Nucleus accumbens (tissue), 56 donors: ENCODE results near the gene RUNDC1.
"Not testable (repeated sequence)": the region's sequence is repeated elsewhere in the genome, so short reads cannot be mapped to it uniquely, and the experiment has no call there.

ENCODE experiments used
- DNase-seq, 56 donors: peaks; one replicate each; lab custom pipeline; 2025; lab: John Stamatoyannopoulos, UW

RUNDC1 gene

GRCh38 chr17:42980274-42980765 is at the start of gene RUNDC1:
Gene RUNDC1 (plus strand): TSS chr17:42980565. CDS start chr17:42980577, 12 bp downstream.
- peak in 55 of 56 donors; percentile 31 to 94 (median 75) for DNase-seq

- DNase-seq: peak in 32 of 56 donors; percentile 0 to 49 (median 12)
Measured at GRCh38 chr17:42937712-42938596, 42.4 kb upstream of the RUNDC1 start.

- DNase-seq: no peak
Measured at GRCh38 chr17:42944211-42944610, 36.2 kb upstream of the RUNDC1 start.

- DNase-seq: no peak
Measured at GRCh38 chr17:42946812-42947211, 33.6 kb upstream of the RUNDC1 start.

- no peak for DNase-seq
Measured at GRCh38 chr17:42950044-42950783, 30.2 kb upstream of the RUNDC1 start.

GRCh38 chr17:42953669-42954068 is 26.7 kb upstream of the RUNDC1 start:
- no peak for DNase-seq

GRCh38 chr17:42964161-42964932 is 16.0 kb upstream of the RUNDC1 start, which contains the start of gene AARSD1:
Gene AARSD1 (minus strand): TSS chr17:42964454. CDS start chr17:42964440, 14 bp downstream.
- DNase-seq: peak; percentile 37 to 93 (median 82)

- no peak for DNase-seq
Measured at GRCh38 chr17:42967925-42968324, 12.4 kb upstream of the RUNDC1 start.

GRCh38 chr17:42969001-42969581 is 11.3 kb upstream of the RUNDC1 start:
- DNase-seq: peak in 3 of 56 donors; percentile 7 to 22 (median 12)

- no peak for DNase-seq
Measured at GRCh38 chr17:42971589-42971988, 8.8 kb upstream of the RUNDC1 start.

GRCh38 chr17:42973323-42973722 is 7.0 kb upstream of the RUNDC1 start:
- DNase-seq: not testable (repeated sequence)

GRCh38 chr17:42975265-42975664 is 5.1 kb upstream of the RUNDC1 start:
- DNase-seq: no peak

- not testable (repeated sequence) for DNase-seq
Measured at GRCh38 chr17:42975701-42976100, 4.7 kb upstream of the RUNDC1 start.

- peak in 40 of 56 donors; percentile 3 to 77 (median 42) for DNase-seq
Measured at GRCh38 chr17:42979511-42980273, 673 bp upstream of the RUNDC1 start, which contains the start of gene PTGES3L. Gene PTGES3L (minus strand): TSS chr17:42980080. CDS start chr17:42980053, 27 bp downstream.

- peak in 42 of 56 donors; percentile 3 to 69 (median 38) for DNase-seq
Measured at GRCh38 chr17:42980766-42981397, 517 bp downstream of the RUNDC1 start.

GRCh38 chr17:42982266-42982665 is 1.9 kb downstream of the RUNDC1 start:
- no peak for DNase-seq

GRCh38 chr17:42985225-42985624 is 4.9 kb downstream of the RUNDC1 start:
- DNase-seq: no peak

GRCh38 chr17:42989141-42989540 is 8.8 kb downstream of the RUNDC1 start:
- no peak for DNase-seq
